GM19240 (cell line): Measurements from ENCODE around the gene GRIFIN.

Experiments
- DNase-seq: peaks from one replicate; pipeline ENCODE4 v3.0.0; 2011; ENCODE audit warnings: low spot score; ENCODE audit not compliant: insufficient read length

Gene GRIFIN

DNA sequence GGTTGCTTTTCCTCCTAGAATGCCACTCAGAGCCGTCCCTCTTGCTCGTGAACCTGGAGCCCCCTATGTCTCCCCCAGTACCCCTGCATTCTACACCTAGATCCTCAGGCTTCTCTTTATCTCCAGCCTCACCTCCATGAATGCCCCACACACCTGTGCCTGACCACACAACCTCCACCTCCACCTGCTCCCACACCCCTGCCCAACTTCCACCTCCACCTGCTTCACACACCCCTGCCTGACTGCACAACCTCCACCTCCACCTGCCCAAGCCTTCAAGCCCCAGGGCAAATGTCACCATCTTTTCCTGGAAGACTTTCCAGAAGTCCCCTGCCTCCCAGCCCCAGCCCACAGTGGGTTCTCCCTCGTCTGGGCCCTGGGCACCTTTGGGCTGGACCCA is 36.5 kb upstream of the GRIFIN start:
- DNase-seq: no peak

DNA sequence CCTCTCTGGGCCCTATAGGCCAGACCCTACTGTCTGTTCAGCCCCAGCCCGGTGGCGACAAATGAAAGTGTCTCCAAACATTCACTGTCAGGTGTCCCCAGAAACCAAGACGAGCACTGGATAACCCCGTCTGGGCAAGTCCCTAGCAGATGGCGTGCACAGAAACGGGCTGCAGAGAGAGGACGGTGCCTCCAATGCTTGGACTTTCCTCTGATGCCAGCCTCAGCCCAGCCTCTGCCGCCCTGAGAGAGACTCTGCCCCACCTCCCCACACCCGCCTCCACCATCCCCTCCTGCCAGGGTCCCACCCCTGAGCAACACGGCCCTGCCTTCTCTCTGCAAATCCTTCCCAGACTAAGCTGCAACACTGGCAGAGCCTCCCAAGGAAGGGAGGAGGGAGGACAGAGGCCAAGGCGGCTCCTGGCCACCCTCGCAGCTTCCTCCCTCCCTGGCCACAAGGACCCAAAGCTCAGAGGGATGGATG is 36.0 kb upstream of the GRIFIN start:
- no peak for DNase-seq

DNA sequence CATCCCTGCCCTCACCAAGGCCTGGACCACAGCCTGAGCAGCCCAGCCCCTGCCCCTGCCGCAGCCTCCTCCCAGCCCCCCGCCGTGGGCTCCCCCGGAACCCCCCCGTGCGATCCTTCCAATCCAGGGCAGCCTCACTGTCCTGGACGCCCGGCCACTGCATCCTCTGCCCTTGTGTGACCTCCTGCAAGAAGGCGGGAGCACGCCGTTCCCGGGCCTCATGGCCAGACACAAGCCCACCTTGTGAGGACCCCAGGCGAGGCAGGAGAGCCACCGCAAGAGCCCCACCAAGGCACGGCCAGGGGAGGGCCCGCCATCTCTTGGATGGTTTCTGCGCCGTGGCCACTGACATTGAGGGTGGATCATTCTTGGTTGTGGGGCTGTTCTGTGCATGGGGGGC is 35.6 kb upstream of the GRIFIN start:
- DNase-seq: no peak

DNA sequence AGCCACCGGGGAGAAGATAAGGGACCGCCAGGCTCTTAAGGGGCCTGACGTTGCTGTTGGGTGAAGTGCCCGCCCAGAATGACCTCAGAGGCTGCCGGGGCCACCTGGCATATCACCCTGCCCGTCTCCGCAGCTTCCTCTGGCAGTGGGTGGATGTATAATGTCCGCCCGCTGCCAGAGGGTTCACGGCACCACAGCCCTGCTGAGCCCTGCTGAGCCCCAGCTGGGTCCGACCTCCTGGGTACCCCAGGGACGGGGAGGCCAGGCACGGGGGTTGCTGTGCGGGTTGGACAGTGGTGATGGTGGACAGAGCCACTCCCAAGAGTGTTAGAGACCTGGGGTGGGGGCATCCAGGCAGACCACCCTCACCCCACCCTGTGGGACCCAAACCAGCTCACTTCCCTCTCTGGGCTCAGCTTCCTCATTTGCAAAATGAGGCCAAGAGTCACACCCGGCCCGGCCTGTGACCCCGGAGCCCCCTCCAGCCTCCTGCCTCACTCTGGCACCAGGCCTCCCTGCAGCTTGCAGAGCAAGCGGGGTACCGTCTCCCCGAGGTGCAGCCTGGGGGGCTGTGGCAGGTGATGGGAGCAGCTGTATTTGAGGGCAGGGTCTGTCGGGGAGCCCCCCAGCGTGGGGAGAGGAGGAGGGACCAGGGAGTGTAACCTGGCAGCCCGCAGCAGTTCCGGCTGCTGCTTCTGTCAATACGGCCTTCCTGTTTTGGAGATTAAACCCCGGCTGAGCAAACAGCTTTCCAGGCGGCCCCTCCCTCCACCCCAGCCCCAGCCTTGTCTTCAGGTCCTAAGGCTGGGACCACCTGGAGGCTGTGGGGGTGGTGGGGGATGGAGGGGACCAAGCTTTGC is 34.9 kb upstream of the GRIFIN start:
- DNase-seq: no peak

DNA sequence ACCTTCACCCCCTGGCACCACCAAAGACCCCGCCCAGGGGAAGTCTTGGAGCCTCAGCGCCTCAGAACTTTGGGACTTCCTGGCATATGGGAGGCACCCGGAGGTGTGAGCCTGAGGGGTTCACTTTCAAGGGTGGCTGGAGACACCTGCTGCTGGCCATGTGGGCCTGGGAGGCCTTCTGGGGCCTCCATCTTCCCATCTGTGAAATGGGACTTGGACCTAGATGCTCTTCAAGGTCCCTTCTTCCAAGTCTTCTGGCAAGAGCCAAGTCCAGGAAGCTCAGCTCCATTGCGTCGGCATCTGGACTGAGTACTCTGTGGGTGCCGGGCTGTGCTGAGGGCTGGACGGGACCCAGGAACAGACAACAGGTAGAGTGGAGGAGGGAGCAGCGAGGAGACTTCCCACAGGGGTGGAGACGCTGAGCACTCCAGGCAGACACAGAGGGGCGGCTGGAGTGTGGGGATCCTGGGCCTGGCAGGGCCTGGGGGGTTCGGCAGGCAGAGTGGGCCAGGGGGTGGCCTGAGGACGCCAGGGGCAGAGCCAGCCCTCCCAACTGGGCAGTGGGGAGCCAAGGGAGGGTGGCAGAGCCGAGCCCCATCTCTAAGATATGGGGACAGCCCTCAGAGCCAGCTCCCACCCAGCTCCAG is 34.1 kb upstream of the GRIFIN start:
- no peak for DNase-seq

DNA sequence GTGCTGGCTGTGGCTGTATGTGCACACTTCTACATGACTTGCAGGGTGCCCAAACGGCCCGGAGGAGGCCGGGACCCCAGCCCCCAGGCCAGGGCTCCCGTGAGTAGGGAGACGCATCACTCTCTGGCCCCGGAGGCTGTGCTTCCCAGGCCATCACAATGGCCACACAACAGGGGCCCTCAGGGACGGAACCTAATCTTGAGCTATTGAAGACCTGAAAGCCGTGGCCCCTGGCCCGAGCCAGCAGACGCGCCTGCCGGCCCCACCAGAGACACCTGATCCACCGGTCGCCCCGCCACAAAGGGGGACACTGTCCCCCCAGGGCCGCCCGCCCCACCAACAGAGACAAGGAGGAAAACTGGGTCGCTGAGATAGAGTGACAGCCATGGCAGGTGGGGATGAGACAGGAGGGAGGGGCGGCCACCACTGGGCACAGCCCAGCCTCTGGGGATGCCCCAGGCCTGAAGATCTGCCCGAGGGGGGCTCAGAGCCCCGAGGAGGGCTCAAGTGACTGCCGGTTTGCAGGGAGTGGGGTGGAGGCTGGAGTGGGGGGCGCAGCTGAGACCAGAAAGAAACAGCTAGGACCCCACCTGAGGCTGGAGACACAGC is 33.2 kb upstream of the GRIFIN start:
- DNase-seq: no peak

DNA sequence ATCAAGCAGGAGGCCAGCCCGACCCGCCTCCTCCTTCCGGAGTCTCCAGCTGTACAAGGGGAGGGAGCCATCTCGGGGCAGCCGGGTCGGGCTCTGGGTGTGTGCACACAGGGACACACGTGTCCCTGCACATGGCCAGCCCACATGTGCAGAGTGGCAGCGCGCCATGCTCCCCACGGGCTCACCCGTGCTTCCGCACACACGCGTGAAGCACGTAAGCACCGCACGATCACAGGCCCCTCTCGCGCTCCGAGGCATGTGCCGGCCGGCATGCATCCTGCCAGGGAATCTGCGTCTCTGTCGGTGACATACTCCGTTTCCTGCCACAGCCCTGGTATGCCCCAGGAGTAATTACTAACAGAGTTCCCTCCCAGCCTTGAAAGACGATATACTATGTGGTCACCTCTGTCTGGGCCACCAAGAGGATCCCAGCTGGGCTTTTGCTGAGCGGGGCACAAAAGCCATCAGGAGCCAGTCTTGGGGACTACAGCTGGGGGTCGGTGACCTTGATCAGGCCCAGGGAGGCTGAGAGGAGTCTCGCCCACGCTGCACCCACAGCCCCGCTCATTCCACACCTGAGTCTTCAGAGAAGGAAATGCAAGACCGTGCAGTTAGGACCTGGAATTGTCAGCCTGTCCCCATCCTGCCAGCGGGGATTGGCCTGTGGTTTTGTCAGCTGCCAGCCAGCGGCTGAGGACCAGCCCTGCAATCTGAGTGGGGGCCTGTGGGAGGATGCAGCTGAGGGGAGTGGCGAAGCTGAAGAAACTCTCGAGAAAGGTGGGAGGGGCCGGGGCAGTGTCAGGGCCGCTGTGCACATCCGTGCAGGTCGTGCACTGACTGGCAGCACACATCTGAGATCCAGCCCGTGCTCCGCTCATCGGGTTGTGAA is 32.4 kb upstream of the GRIFIN start:
- DNase-seq: no peak

DNA sequence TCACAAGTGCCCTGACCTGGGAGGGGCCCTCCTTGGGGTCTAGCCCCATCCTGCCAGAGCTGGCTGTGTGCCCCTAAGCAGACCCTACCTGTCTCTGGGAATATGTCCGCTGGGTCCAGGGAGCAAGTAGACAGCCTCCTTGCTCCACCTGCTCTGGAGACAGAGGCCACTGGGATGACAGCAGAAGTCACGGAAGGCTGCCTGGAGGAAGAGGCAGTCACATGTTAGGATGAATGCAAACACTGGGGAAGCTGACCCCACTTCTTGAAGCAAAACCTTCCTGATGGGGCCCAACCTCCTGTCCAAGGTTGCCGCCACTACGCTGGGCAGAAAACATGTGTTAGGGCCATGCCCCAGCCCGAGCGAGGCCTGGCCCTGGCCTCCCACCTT is 31.7 kb upstream of the GRIFIN start:
- no peak for DNase-seq

DNA sequence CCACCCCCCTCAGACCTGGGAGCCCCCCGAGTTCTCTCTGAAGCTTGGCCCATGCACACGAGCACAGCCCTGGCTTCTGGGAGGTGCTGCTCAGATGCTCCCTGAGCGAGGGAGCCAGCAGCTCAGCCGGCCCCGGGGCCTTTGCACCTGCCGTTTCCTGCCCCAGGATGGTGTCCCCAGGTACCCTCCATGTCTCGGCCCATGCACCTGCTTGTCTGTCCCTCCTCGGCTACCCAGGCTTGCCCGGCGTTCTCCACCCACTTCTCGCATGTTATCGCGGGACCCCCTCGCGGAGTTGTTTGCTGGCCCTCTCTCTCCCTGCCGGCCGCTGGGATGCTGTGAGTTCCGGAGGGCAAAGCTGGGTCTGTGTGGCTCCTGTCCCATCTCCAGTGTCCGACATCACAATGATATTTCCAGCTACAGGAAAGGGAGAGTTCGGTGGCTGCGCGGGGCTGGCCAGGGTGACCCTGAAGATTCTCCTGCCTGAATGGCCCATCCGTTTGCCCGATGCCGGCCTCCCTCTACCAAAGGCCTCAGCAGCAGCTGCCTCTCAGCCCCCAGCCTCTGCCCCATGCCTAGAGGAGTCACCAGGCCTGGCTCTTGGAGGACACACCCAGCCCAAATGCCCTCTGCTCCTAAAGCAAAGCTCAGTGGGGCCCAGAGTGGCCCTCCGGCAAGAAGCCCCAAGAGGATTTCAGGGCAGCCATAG is 31.2 kb upstream of the GRIFIN start:
- DNase-seq: no peak

DNA sequence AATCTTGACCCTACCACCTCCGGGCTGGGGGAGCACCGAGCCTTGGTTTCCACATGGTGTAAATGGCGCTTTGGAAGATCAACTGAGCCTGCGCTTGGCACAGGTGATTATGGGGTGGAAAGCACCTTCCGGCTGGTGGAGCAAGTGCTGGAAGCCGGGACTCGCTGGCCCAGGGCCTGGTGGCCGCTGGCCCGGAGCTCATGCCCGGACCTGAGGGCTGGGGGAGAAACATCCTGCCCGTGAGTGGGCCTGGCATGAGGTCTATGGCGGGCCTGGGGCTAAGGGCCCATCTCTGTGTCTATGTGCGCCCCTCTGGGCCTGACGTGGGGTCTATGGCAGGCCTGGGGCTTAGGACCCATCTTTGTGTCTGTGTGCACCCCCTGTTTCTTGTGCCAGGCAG is 29.2 kb upstream of the GRIFIN start:
- DNase-seq: no peak

DNA sequence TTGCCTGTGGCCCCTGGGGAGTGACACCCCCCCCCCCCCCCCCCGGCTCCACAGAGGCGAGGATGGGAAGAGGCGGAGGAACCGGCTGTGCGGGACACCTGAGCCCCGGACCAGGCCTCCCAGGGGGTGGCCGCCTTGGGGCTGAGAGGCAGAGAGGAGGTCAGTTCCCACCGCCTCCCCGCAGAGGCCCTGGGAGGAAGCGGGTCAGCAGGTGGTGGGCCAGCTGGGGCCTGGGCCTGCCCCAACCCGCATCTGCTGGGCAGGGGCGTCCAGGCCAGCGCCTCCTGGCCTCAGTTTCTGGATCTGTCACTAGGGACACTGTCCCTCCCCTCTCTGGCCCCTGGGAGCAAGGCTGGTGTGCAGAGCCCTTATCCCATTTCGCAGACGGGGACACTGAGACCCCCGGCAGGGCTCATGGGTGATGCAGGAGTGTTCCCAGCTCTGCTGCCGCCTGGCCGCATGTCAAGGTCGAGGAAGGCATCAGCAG is 28.7 kb upstream of the GRIFIN start:
- DNase-seq: no peak

DNA sequence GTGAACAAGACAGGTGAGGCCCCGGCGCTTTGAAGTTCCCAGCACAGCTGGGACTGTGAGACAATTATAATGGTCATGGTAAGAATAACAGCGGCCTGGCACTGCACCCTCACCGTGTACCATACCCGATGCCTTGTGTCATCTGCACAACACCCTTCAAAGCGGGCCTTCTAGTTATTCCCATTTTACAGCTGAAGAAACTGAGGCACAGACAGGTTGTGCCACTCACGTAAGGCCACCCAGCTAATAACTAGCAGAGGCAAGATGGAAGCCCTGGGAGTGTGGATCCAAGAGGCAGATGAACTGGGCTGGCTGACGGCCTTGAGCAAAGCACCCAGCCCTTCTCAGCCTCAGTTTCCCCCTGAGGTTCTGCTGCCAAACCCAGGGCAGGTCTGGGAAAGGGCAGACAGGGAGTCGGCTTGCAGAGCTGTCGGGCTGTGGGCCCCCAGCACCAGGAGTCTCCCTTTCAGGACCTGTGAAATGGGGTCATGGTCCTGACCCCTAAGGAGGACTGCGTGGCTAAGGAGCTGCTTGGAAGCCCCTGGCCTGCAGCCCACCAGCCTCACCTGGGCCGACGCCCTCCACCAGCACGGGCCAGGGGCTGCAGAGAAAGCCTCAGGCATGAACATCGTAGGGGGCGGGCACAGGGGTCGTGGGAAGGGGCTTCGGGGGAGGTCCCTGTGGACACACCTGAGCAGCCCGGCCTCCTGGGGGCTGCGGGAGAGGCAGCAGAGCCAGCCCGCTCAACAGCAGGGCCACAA is 28.1 kb upstream of the GRIFIN start:
- DNase-seq: no peak

DNA sequence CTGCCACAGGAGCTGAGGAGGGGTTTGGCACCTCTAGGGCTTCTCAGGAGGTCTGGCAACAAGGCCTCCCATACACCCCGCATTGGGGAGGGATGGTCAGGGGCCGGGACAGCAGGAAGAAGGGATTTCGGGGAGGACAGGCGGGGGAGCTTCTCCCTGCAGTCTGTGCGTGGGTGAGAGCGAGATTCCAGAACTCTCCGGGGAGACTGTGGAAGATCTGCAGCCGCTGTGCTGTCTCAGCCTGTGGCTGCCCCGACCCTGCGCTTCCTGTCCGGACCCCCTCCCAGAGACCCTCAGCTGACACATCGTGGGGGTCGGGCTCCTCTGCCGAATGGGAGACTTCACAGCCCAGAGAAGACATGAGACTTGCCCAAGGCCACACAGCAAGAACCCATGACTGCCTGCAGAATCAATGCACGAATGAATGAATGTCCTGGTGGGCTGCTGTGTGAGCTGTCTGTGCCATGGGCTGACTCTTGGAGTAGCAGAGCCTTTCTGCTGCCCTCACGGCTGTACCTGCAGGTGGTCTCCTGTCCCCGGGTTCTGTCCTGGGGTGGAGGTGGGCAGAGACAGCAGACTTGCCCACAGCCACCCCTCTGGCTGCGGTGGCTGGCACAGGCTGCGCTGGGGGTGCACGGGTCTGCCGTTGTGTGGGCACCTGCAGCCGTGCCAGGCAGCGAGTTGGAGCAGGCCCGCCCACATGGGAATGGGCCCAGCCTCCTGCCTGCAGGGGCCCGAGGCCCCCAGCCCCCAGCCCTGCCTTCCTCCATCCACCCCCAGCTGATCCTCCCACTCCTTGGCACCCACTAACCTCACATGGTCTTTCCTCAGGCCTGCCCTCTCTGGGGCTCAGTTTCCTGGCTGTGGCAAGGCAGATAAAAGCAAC is 27.1 kb upstream of the GRIFIN start:
- DNase-seq: no peak

DNA sequence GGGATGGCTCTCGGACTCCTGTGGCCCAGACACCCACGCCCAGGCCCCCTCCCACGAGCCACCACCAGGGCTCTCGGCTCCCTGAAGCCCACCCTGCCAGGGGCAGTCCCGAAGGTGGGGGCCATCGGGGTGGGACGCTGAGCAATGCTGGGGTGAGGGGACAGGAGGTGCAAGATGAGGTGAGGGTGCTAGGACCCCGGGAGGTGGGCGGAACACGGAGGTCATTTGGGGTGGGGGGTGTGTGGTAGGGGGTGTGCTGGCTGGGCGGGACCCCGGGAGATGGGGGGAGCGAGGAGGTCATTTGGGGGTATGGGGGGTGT is 26.4 kb upstream of the GRIFIN start:
- no peak for DNase-seq

DNA sequence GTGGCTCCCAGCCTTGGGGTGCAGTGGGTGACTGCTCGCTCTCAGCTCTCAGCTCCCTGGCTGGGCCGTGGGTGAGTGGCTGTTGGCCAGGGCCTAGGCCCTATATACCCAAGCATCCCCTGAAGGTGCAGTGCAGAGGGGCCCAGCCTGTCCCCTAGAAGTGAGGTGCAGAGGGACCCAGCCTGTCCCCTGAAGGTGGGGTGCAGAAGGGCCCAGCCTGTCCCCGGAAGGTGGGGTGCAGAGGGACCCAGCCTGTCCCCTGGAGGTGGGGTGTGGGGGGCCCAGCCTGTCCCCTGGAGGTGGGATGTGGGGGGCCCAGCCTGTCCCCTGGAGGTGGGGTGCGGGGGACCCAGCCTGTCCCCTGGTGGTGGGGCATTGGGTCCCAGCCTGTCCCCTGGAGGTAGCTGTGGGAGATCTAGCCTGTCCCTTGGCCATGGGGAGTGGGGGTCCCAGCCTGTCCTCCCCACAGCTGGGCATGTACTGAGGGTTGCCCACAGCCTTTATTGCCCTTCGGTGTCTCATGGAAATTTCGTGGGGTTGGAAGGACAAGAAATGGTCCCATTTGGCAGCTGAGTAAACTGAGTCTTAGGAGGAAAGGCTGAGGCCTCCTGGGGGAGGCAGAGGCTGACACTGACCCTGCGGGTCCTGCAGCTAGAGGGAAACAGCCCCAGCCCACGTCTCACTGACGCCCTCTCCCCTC is 25.9 kb upstream of the GRIFIN start:
- DNase-seq: no peak

DNA sequence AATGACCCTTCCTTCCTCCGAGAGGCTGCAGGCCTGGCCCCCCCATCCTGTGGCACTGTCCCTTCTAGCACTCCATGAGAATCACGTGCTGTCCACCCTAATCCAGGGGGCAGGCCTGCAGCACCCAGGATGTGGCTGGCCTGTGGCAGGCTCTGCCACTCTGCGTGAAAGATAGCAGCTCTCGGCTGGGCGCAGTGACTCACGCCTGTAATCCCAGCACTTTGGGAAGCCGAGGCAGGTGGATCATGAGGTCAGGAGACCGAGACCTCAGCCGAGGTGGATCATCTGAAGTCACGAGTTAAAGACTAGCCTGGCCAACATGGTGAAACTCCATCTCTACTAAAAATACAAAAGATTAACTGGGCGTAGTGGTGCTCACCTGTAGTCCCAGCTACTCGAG is 24.5 kb upstream of the GRIFIN start:
- DNase-seq: no peak

DNA sequence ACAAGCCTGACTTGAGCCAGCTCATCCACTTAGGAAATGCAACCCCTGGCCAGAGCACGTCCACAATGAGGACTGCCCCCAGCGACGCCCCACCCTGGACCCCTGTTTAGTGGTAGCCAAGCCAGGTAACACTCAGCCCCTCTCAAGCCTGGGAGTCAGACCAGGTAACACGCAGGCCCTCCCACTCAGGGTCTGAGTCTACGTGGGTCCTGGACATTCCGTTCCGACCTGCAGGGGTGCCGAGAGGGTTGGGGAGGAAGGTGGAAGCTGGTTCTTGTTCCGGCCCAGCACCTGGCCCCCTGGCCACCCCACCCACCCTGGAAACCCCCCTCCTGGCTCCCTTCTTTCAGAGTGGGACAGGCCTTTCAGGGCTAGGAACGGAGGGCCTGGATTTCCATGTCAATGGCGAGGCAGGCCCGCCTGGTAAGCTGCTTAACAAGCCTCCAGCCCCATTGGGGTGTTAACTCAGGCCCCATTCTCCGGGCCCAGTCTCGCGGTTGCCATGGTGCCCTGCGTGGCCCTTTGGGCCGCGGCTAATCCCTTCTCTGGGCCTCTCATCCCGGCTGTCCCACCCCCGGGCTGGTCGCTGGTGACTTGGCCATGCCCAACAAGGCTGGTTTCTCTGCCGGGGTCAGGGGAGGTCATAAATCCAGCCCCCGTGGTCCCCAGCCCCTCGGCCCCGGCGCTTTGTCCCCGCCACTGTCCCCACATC is 23.7 kb upstream of the GRIFIN start:
- DNase-seq: no peak

DNA sequence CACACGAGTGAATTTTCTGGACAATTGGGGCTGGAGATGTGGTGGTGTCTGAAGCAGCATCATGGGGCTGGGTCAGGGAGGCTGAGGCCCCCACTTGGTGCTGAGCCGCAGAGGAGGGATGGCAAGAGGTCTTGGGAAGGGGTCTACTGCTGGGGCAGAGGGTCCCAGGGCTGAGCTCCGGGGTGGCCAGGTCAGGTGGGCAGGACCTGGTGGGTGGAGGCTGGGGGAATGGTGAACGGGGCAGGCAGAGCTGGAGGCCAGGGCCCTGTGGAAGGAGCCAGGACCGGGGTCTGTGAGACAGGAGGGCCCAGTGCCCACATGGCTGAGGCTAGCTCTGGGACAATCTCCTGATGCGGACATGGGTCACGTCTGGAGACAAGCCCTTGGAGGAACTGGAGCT is 23.0 kb upstream of the GRIFIN start:
- no peak for DNase-seq
